Measurements from ENCODE around the gene NEDD4L. TPM values are rescaled to one million over a fixed set of nuclear protein-coding genes. Genes with fewer than 3 reads are reported as not detected.
"Not testable (repeated sequence)": the region's sequence is repeated elsewhere in the genome, so short reads cannot be mapped to it uniquely, and the experiment has no call there.

NEDD4L gene
- total RNA-seq, 2 experiments from 2014 or later: 3.7 to 4.2 TPM

- ChIA-PET CTCF (no interaction called here), POLR2A (no interaction called here)
These were observed 326.6 kb downstream of the NEDD4L start for GRCh38 chr18:58370612-58371011.

DNA sequence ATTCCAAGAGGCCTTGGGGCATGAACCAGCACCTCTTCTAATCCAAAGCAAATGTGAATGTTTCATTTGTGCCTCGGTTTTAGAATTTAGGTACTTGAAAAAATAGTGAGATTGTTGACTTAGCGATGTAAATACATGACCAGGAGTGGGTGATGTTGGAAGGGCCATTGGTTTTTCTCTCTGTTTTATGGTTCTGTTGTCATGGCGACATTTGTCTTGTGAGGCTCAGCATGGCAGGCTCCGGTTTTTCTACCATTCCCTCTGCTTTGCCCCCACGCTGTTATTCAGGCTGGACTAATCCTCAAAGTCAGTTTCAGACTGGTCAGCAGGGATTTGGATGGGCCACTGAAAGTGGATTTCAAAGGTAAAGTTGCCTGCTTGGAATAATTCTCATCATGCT is 329.5 kb downstream of the NEDD4L start:
- POLR2A ChIA-PET: no interaction called here
- CTCF ChIA-PET: interaction anchor here (0.5 kb wide), 1 partner anchor 1771 kb away, joined by 4 read pairs; no protein-coding TSS in a partner anchor

DNA sequence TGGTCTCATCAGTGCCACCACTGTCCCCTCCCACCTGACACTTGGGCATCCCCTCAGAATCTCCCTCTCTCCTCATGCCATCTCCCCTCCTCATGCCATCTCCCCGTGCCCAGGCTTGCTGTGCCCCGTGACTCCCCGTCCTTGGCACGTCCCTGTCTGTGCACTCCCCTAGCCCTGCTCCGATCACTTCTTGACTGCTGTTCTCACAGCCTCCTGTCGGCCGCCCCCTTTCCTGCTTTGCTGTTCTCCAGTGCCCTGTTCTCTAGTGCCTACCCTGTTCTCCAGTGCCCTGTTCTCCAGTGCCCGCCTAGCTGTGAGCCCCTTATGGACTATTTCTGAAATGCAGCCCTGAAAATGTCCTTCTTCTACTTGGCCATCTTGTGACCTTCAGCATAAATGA is 331.0 kb downstream of the NEDD4L start:
- POLR2A ChIA-PET: no interaction called here
- CTCF ChIA-PET: no interaction called here

- ChIA-PET CTCF (no interaction called here), POLR2A (no interaction called here)
These were observed 334.7 kb downstream of the NEDD4L start for GRCh38 chr18:58378411-58379379.

DNA sequence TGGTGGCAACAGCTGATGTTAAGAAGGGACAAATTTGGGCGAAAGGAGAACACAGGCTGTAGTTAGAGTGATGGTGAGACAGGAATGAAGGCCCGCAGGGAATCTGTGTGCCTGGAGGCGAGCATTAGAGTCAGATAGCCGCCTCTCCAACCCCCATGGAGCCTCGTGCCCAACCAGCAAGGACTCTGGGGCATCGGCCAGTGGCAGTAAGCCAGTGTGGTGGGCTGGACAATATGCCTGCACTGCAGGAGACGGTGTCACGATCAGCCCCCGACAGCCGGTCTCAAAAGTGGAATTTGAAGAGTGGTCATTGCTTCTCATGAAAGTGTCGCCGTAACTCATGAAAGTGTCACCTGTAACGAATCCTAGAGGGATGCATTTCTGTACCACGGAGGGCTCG is 335.4 kb downstream of the NEDD4L start:
- ChIA-PET CTCF (no interaction called here), POLR2A (no interaction called here)

- CTCF ChIA-PET, POLR2A ChIA-PET: not testable (repeated sequence)
These were observed 336.1 kb downstream of the NEDD4L start for GRCh38 chr18:58380113-58380512.

DNA sequence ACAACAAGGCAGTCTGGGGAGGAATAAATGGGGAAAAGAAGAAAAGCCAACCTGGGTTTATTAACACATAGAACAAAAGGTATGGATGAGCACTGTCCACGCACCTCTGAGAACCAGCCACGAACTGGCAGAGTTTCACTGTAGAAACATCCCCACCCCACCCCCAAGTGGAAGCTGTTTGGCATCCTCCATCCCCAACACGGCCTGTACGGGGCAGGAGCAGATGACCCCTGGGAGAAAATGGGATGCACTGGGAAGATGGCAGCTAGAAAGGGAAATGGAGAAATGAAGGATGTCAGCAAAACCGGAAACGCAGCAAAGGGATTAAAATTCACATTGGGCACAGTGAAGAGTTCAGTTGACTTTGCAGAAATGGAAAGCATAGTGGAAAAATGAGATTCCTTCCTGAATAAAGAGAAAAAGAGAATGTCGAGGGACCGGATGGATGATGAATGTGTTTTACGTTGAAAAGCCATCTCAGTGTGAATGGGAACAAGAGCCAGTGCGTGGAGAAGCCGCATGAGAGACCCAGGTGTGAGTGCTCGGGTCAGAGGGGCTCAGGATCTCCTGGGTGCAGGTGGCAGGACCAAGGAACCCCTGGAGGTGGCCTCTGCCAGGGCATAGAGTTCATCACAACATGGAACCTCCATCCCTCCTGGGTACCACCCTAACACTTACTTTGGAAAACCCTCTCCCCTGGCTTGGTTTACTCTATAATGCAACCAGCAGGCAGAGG is 337.8 kb downstream of the NEDD4L start:
- ChIA-PET CTCF (no interaction called here), POLR2A (no interaction called here)

DNA sequence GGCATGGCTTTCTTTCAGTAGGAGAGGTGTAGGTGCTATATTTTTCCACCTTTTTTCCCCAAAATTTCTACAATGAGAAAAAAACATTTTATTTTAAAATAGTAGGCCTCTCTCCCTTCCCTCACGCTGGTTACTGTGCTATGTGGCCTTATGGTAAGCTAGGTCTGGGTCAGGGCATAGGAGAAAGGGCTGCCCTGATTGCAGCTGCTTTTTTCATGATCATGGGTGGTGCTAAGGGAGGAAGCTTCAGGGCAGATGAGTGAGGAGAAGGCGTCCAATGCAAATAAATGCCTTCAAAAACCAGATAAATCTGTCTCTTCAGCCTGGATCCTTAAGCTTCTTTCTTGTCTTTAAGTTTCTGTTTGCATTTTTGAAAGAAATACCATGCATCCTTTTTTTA is 338.4 kb downstream of the NEDD4L start:
- ChIA-PET POLR2A (no interaction called here), CTCF (no interaction called here)

- CTCF ChIA-PET: no interaction called here
- POLR2A ChIA-PET: no interaction called here
These were observed 341.4 kb downstream of the NEDD4L start for GRCh38 chr18:58385472-58385871.

GRCh38 chr18:58386780-58387179 is 342.8 kb downstream of the NEDD4L start:
- CTCF ChIA-PET: no interaction called here
- POLR2A ChIA-PET: no interaction called here

DNA sequence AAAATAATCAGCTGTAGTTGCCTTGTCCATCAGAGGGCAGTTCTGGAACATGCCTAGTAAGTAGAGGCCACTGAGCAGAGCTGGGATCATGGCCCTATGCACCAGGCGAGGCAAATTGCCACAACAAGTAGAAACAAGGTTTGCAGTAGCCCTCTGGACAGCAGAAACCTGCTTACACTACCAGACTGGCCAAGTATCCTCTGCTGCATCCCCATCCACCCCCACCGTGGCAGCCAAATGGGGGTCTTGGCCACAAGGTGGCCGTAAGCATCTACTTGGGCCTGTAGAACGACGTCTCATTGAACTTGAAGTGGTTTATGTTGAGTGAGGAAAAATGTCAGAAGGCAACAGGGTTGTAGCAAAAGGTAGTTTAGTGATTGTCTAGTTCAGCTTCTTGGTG is 343.7 kb downstream of the NEDD4L start:
- POLR2A ChIA-PET: no interaction called here

DNA sequence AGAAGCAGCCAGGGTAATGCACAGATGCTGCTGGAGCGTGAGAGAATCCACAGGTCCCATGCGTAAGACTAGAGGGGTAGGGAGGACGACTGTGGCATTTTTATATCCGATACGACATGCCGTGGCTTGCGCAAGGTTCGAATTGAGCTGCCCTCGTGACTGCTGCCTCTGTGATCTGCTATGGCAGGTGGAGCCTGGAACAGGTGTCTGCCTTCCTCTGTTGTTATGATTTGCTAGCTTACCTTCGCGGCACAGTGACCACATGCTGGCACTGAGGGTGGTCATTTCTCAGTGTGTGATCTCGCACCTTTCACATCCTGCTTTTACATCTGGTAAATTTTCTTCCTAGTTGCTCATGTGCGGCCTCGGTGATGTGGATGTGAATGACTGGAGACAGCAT is 344.7 kb downstream of the NEDD4L start:
- POLR2A ChIA-PET: no interaction called here
- CTCF ChIA-PET: no interaction called here

More for the DNA sequence above, 343.7 kb downstream of the NEDD4L start:
- CTCF ChIA-PET: no interaction called here

DNA sequence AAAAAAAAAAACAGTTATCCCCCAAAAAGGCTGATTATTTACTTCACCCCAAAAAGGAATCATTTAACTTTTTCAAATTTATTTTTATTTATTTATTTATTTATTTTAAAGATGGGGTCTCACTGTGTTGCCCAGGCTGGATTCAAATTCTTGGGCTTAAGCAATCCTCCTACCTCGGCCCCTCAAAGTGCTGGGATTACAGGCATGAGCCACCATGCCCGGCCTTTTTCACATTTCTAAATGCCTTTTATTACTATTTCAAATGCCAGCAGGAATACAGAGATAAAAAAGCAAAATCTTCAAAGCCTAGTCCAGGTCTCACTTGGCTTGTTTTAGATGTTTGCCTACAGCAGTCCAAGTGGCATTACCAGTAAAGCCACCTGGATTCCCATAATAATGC is 345.7 kb downstream of the NEDD4L start:
- CTCF ChIA-PET: no interaction called here
- POLR2A ChIA-PET: no interaction called here

GRCh38 chr18:58390399-58390798 is 346.4 kb downstream of the NEDD4L start:
- POLR2A ChIA-PET: no interaction called here
- CTCF ChIA-PET: no interaction called here

- POLR2A ChIA-PET: no interaction called here
- CTCF ChIA-PET: no interaction called here
These were observed 347.3 kb downstream of the NEDD4L start for GRCh38 chr18:58391231-58391825.

GRCh38 chr18:58391932-58392323 is 347.9 kb downstream of the NEDD4L start:
- ChIA-PET POLR2A (no interaction called here), CTCF (interaction anchor here (0.6 kb wide), 1 partner anchor 88 kb away, joined by 5 read pairs; no protein-coding TSS in a partner anchor)

DNA sequence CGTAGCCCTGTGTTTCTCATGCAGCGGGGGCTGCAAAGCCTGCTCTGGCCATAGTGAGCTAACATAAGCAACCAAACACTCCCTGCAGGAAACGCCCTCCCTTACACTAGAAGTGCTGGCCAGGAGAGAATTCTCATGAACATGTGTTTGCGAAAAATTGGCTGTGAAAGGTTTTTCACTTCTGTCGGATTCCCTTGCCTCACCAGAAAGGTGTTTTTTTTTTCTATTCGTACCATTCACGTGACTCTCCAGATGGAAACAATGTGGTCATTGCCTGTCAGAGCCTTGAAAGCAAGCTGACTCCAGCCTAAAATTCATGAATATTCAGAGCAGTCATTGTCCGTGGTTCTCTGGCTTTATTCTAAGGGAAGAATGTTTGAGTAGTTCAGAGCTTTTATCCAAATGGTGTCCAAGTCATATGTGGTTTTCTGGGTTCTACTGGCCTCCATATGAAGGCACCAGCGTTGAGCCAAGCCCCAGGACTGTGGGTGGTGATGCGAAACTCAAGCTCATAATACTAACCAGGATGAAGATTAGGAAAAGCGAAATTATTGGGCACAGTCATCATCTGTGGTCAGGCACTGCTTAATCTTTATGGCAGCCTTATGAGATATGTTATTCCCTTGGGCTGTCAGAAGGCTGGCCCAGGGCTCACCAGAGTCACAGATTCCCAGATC is 348.4 kb downstream of the NEDD4L start:
- ChIA-PET CTCF (interaction anchor here (0.6 kb wide), 1 partner anchor 88 kb away, joined by 5 read pairs; no protein-coding TSS in a partner anchor), POLR2A (no interaction called here)

DNA sequence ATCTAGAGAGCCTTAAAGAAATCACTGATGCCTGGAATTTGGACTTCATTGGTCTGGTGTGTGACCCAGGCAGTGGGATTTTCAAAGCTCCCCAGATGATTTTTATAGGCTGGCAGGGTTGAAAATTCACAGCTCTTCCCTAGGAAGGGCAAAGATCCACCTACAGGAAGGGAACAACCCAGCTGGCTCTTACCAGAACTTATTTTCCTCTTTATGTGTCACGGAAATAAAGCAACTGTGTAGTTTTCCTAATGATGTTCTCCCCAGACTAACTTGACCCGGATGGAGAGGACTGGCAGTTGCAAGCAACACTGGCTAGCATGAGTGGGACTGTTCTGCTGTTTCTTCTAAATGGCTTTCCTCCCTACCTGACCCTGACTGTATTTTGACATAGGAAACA is 349.3 kb downstream of the NEDD4L start:
- POLR2A ChIA-PET: no interaction called here
- CTCF ChIA-PET: no interaction called here

- ChIA-PET POLR2A (no interaction called here), CTCF (no interaction called here)
These were observed 350.0 kb downstream of the NEDD4L start for GRCh38 chr18:58394046-58394445.

Measured in activated CD8-positive, alpha-beta memory T cell treated with anti-CD3 and anti-CD28 coated beads for 36 hours (primary cell).